Smooth muscle cell of trachea (primary cell): ENCODE results near the gene CD27. TPM values are rescaled to one million over a fixed set of nuclear protein-coding genes. Genes with fewer than 3 reads are reported as not detected.

Experiments used
- total RNA-seq: library from RNA; depleted of rRNA; stranded (reverse); fragments of >200 nt; gene quantifications from 2 replicates; pipeline ENCODE4 v1.2.1, GENCODE V29; 2014

CD27 gene
- 0.17 TPM in 1 of 2 replicates, not detected in the other for total RNA-seq

DNA sequence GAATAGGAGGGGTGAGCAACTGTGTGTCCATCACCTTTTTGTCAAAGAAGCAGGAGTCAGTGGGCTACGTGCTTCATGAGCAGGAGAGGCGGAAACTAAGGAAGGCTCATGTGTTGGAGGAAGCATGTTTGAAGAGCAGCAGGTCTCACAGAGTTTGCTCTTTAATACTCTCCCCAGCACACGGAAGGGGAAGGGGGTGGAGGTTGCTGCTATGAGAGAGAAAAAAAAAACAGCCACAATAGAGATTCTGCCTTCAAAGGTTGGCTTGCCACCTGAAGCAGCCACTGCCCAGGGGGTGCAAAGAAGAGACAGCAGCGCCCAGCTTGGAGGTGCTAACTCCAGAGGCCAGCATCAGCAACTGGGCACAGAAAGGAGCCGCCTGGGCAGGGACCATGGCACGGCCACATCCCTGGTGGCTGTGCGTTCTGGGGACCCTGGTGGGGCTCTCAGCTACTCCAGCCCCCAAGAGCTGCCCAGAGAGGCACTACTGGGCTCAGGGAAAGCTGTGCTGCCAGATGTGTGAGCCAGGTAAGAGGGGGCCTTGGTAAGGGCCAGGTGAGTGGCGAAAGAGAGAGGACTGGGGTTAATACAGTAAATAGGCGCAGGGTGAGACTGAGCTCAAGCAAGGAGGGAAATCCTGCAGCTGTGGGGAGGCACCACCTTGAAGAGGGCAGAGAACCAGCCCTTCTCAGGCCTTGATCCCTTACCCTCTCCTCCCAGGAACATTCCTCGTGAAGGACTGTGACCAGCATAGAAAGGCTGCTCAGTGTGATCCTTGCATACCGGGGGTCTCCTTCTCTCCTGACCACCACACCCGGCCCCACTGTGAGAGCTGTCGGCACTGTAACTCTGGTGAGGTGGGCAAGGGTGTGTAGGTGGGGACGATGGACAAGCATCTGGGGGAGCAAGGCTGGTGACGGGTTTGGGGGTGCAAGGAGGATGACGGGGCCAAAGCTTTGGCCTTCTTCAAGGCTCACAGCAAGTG, at the start of gene CD27:
Gene CD27 (plus strand): TSS at position 252 of the 985 bp plus-strand sequence. CDS start 141 bp downstream, at position 393.

DNA sequence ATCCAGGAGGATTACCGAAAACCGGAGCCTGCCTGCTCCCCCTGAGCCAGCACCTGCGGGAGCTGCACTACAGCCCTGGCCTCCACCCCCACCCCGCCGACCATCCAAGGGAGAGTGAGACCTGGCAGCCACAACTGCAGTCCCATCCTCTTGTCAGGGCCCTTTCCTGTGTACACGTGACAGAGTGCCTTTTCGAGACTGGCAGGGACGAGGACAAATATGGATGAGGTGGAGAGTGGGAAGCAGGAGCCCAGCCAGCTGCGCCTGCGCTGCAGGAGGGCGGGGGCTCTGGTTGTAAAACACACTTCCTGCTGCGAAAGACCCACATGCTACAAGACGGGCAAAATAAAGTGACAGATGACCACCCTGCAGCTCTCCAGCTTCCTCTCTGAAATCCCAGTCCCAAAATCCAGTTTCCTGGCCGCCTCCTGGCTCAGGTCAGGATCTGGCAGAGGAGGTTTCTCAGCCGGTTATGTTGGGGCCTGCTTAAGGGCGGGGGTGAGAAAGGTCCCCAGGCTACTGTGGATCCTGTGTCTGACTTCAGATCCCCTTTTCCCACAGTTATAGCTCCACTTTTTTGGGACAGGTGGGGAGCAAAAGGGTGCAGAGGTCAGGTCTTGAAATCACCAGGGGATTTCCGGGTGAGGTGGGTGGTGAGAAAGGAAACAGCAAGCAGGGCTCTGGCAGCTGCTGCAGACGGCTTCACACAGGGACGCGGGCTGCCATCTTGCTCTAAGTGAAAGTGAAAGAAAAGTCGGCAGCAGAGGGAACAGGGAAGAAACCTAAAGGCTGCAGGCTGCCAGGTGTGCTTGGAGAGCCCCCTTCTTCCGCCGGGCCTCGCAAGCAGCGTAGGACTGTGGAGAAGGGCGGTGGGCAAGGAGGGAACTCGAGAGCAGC, 6.8 kb downstream of the CD27 start, which contains the start of gene TAPBPL:
Gene TAPBPL (plus strand): TSS at position 695 of the 897 bp plus-strand sequence. CDS start 207 bp downstream, outside the sequence.

DNA sequence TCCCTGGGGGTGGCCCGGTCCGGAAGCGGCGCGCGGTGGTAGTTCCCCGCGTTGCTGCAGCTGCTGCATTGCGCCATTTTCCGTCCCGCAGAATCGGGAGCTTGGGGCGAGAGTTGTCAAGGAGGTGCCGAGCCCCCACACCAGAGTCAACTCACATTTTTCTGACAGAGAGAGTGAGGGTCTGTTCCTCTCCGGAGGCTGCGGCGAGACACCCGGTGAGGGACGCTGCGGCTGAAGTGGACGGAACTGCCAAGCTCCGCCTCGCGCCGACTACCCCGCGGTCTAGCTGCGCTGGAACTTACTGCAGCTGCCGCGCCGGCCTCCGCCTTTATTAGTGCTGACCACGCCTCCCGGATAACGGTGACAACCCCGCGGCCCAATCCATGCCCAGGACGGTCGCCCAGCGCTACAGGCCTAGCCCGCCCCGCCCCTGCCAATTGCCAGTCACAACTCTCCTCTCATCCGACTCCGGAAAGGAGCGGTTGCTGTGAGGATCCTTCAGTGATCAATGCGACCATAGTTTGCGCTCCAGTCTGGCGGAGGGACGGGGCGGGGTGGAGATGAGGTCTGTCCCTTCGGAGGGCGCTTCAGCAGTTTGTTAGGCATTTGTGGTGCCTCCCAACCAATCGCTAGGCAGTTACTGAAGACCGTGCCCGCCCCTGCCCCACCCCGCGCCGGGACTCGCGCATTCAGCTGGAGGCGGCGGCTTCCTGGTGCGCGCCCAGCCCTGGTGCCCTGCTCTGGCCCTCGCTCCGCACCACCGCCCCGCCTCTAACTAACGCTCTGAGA, 25.8 kb downstream of the CD27 start, which contains the start of gene VAMP1:
Gene VAMP1 (minus strand): TSS at position 303 of the 789 bp plus-strand sequence. CDS start 146 bp downstream, at position 157.

DNA sequence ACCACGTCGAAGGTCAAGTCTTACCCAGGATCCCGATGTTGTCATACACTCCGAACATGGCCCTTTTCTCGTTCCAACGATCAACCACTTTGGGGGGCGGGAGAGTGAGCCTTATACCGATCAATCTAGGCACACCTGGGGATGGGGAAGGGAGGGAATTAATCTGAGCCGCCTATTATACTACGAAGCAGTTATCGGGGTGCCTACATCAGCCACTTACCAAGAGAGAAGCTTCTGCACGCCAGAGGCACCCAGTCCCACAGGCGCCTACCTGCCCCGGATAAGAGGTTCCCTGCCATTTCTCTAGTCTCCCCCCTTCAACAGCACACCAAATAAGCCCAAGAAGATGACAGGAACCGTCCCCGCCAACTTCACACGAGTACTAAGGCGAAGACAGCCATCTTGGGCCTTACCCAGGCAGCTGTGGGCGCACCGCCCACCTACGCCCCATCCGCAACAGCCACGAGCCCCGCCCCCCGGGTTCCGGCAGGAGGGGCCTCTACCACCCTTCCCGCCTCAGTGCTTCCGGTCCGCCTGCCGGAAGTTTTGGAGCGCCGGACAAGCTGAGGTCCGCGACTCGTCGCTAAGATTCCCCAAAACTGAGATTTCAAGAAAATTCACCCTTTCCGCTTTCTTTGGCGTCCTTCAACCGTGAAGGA, 48.2 kb downstream of the CD27 start, which contains the start of gene MRPL51:
Gene MRPL51 (minus strand): TSS at position 425 of the 659 bp plus-strand sequence. CDS start 126 bp downstream, at position 299.

DNA sequence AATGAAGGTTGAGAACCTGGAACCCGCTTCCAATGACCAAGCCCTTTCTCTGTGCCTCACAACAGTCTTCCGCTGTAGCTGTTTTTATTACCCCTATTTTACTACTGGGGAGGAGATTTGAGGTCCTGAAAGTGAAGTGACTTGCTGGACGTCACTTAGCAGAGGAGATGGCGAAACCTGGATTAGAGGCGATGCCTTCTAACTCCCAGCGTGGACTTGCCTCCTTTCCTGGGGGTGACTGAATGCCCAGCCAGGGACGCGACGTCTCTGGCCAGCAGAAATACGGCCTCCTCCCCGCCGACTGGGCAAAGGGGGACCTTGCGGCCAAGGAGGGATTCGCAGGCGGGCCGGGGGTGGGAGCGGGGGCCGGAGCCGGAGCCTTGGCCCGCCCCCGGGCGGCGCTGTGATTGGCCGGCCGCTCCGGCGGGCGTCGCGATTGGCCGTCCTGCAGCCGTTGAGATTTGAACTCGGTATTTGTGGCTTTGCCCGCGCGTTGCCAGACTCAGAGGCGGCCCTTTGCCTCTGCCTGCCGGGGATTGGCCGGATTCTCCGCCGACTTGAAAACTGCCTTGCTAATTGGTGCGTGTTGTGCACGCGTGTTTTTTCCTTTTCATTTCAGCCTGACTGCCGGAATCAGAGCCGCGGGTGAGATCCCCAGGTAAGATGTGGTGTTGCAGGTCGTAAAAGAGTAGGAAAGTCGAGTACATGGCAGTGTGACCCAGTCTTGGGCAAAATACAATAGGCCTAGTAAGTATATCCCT, 48.9 kb downstream of the CD27 start, which contains the start of gene NCAPD2:
Gene NCAPD2 (plus strand): TSS at position 606 of the 761 bp plus-strand sequence. CDS start 997 bp downstream, outside the sequence.

Other genes with a start within 250 kb of the CD27 start
- 475 and 569 TPM in 2 replicates for gene CD9, start 244.6 kb upstream of the CD27 start, total RNA-seq
- 0.15 and 0.66 TPM in 2 replicates for gene PLEKHG6, start 134.3 kb upstream of the CD27 start, total RNA-seq
- gene TNFRSF1A, start 102.9 kb upstream of the CD27 start, total RNA-seq = 186 and 187 TPM in 2 replicates
- gene SCNN1A, start 69.4 kb upstream of the CD27 start, total RNA-seq = under 0.01 TPM in 1 of 2 replicates, not detected in the other
- 59.1 and 119 TPM in 2 replicates for gene LTBR, start 60.8 kb upstream of the CD27 start, total RNA-seq
- gene TAPBPL, start 7.1 kb downstream of the CD27 start, total RNA-seq = 17.4 and 17.7 TPM in 2 replicates
- 10.2 and 19.5 TPM in 2 replicates for gene VAMP1, start 25.7 kb downstream of the CD27 start, total RNA-seq
- 110 and 136 TPM in 2 replicates for gene MRPL51, start 48.3 kb downstream of the CD27 start, total RNA-seq
- 38.5 and 101 TPM in 2 replicates for gene NCAPD2, start 49.1 kb downstream of the CD27 start, total RNA-seq
- gene GAPDH, start 89.6 kb downstream of the CD27 start, total RNA-seq = 10,148 and 10,314 TPM in 2 replicates
- 21.7 and 22.2 TPM in 2 replicates for gene IFFO1, start 111.1 kb downstream of the CD27 start, total RNA-seq
- gene NOP2, start 123.3 kb downstream of the CD27 start, total RNA-seq = 14.4 and 20.0 TPM in 2 replicates
- 255 and 275 TPM in 2 replicates for gene CHD4, start 162.4 kb downstream of the CD27 start, total RNA-seq
- gene LPAR5, start 191.0 kb downstream of the CD27 start, total RNA-seq = not detected in 2 replicates
- gene ACRBP, start 202.5 kb downstream of the CD27 start, total RNA-seq = 0.29 and 0.50 TPM in 2 replicates
- 39.7 and 53.5 TPM in 2 replicates for gene ING4, start 218.2 kb downstream of the CD27 start, total RNA-seq
- gene ZNF384, start 244.4 kb downstream of the CD27 start, total RNA-seq = 12.7 and 13.2 TPM in 2 replicates